Activated CD8-positive, alpha-beta T cell treated with anti-CD3 and anti-CD28 coated beads for 36 hours (primary cell): Measurements from ENCODE around the gene OR6P1. TPM values are rescaled to one million over a fixed set of nuclear protein-coding genes. Genes with fewer than 3 reads are reported as not detected.

Source experiments
- ATAC-seq: fragments of 200-7000 bp; cut with Tn5 transposase; one replicate; pipeline ENCODE4 v1.10.0; 2021; ENCODE audit warnings: mild to moderate bottlenecking, moderate library complexity
- CTCF ChIA-PET: fragments of 350-600 bp; sonication (Branson Sonifier 250); formaldehyde crosslinking; loops from one replicate; lab custom pipeline; 2021; ENCODE audit warnings: antibody characterized with exemption; lab: Charles Lee
- POLR2A ChIA-PET: fragments of 350-600 bp; sonication (Branson Sonifier 250); formaldehyde crosslinking; loops from one replicate; lab custom pipeline; 2021; ENCODE audit warnings: antibody characterized with exemption; lab: Charles Lee
- DNase-seq: peaks from one replicate; pipeline ENCODE4 v3.0.0-alpha.2; 2020
- H3K27ac Mint-ChIP-seq: one replicate; pipeline ENCODE4 v1.8.0; 2021; ENCODE audit warnings: mild to moderate bottlenecking, mixed read lengths
- H3K27me3 Mint-ChIP-seq: one replicate; pipeline ENCODE4 v1.8.0; 2021; ENCODE audit warnings: mixed read lengths
- H3K36me3 Mint-ChIP-seq: one replicate; pipeline ENCODE4 v1.8.0; 2021; ENCODE audit warnings: low read depth, mixed read lengths
- H3K4me1 Mint-ChIP-seq: one replicate; pipeline ENCODE4 v1.8.0; 2021; ENCODE audit warnings: low read depth, mixed read lengths
- H3K4me3 Mint-ChIP-seq: one replicate; pipeline ENCODE4 v1.8.0; 2021; ENCODE audit warnings: mild to moderate bottlenecking, moderate library complexity, mixed read lengths
- H3K9me3 Mint-ChIP-seq: one replicate; pipeline ENCODE4 v1.8.0; 2021; ENCODE audit warnings: mixed read lengths
- intact Hi-C: fragments of 100-400 bp; cut with micrococcal nuclease; formaldehyde crosslinking; loops from one replicate; pipeline ENCODE4 v1.10.0; 2022
- total RNA-seq, 2 experiments: library from RNA; stranded (reverse); gene quantifications; one replicate each; pipeline ENCODE4 v1.2.3, GENCODE V29; 2021
- TF ChIP-seq, protein P1 (sequence below): fragments of 200-600 bp; IDR thresholded peaks from one replicate; pipeline ENCODE4 v1.8.0; 2022; ENCODE audit warnings: antibody characterized with exemption, mild to moderate bottlenecking

OR6P1 gene
- total RNA-seq, 2 experiments from 2014 or later, result not detected

DNA sequence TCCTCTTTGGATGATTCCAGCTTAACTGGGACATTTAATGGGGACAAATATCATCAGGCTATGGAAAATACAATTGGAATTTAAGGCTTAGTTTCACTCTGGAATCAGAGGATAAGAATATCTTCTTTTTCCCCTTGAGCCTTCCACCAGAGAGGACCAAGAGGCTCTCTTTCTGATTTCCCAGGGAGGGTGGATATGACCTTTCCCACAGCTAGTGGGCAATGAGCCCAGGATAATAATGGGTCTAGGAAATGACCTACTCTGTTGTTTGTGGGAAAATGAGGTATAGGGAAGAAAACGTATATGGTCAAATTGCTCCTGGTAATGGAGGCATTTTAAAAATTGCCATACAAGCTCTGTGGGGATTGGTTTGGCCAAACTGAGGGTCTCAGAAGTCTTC is 18.1 kb downstream of the OR6P1 start:
- CTCF ChIA-PET, result interaction anchor here (0.9 kb wide), 1 partner anchor 8 kb away, joined by 4 read pairs; no protein-coding TSS in a partner anchor

DNA sequence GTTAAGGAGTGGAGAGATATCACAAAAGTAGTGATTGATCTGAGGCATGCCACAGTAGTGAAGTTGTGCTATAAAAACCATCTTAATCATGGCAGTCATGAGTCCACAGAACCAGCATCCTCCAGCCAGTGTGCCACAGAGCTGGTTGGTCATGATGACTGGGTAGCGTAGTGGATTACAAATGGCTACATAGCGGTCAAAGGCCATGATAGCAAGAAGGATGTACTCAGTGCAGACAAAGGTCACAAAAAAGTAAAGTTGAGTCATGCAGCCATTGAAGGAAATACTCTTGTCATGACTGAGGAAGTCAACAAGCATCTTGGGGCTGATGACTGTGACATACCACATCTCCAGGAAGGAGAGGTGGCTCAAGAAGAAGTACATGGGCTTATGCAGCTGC is 22.8 kb downstream of the OR6P1 start:
- peak; percentile 24 for ATAC-seq
- TF ChIP-seq, protein P1, sequence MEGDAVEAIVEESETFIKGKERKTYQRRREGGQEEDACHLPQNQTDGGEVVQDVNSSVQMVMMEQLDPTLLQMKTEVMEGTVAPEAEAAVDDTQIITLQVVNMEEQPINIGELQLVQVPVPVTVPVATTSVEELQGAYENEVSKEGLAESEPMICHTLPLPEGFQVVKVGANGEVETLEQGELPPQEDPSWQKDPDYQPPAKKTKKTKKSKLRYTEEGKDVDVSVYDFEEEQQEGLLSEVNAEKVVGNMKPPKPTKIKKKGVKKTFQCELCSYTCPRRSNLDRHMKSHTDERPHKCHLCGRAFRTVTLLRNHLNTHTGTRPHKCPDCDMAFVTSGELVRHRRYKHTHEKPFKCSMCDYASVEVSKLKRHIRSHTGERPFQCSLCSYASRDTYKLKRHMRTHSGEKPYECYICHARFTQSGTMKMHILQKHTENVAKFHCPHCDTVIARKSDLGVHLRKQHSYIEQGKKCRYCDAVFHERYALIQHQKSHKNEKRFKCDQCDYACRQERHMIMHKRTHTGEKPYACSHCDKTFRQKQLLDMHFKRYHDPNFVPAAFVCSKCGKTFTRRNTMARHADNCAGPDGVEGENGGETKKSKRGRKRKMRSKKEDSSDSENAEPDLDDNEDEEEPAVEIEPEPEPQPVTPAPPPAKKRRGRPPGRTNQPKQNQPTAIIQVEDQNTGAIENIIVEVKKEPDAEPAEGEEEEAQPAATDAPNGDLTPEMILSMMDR, result no peak
- CTCF ChIA-PET, result no interaction called here
- Mint-ChIP-seq H3K4me3 (no peak overlapping the region), H3K27me3 (peaks cover 26% of the 10 kb centered on the region), H3K9me3 (no peaks in the 10 kb centered on the region), H3K36me3 (no peaks in the 10 kb centered on the region), H3K4me1 (no peaks in the 10 kb centered on the region), H3K27ac (no peak overlapping the region)
- POLR2A ChIA-PET, result no interaction called here
- peak; percentile 1 for DNase-seq
- intact Hi-C loops, result no loop called here

More for the DNA sequence above, 18.1 kb downstream of the OR6P1 start:
- H3K4me3 Mint-ChIP-seq, result no peak overlapping the region
- no peaks in the 10 kb centered on the region for H3K4me1 Mint-ChIP-seq
- H3K27ac Mint-ChIP-seq, result no peak overlapping the region
- no peaks in the 10 kb centered on the region for H3K36me3 Mint-ChIP-seq
- POLR2A ChIA-PET, result no interaction called here
- no peaks in the 10 kb centered on the region for H3K9me3 Mint-ChIP-seq
- TF ChIP-seq, protein P1, result no peak
- ATAC-seq (no peak), DNase-seq (no peak)
- intact Hi-C loops, result no loop called here
- H3K27me3 Mint-ChIP-seq, result peaks cover 17% of the 10 kb centered on the region

DNA sequence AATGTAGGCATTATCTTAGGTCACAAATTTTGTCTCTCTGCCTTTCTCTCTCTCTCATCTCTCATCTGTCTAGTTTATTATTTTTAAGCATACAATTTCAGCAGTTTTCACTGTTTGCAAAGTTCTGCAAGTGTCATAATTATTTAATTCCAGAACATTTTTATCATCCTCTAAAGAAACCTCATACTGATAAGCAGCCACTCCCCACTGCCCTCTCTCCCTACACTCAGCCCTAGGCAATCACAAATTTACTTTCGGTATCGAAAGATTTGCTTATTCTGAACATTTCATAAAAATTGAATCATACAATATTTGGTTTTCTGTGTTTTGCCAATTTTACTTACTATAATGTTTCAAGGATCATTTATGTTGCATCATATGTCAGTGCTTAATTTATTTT is 32.8 kb downstream of the OR6P1 start:
- Mint-ChIP-seq H3K4me3 (no peak overlapping the region), H3K36me3 (no peaks in the 10 kb centered on the region), H3K27me3 (peaks cover under 1% of the 10 kb centered on the region), H3K27ac (no peak overlapping the region), H3K4me1 (no peaks in the 10 kb centered on the region), H3K9me3 (no peaks in the 10 kb centered on the region)
- DNase-seq, result no peak
- ATAC-seq, result no peak
- CTCF ChIA-PET, result interaction anchor here (1.1 kb wide), 1 partner anchor 10 kb away, joined by 3 read pairs; no protein-coding TSS in a partner anchor
- TF ChIP-seq, protein P1, result no peak
- POLR2A ChIA-PET, result no interaction called here
- intact Hi-C loops, result no loop called here

DNA sequence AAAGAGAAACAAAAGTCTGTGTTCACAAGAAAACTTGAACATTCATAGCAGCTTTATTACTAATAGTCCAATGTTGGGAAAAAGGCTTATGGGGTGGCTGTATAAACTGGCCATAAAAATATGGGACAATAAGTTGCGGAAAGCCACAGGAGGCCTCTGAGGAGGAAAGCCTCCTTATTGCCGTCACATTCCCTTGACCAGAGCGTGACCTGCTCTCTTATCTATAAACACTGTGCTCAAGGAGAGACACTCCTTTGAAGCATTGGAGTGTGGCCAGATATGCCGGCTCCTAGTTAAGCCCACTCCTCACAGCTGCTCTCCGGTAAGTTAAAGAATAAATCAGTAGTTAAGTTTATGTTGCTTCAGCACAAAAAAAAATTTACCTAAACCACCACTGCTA is 35.9 kb downstream of the OR6P1 start:
- ChIA-PET POLR2A (no interaction called here), CTCF (no interaction called here)
- H3K27ac Mint-ChIP-seq, result no peak overlapping the region

DNA sequence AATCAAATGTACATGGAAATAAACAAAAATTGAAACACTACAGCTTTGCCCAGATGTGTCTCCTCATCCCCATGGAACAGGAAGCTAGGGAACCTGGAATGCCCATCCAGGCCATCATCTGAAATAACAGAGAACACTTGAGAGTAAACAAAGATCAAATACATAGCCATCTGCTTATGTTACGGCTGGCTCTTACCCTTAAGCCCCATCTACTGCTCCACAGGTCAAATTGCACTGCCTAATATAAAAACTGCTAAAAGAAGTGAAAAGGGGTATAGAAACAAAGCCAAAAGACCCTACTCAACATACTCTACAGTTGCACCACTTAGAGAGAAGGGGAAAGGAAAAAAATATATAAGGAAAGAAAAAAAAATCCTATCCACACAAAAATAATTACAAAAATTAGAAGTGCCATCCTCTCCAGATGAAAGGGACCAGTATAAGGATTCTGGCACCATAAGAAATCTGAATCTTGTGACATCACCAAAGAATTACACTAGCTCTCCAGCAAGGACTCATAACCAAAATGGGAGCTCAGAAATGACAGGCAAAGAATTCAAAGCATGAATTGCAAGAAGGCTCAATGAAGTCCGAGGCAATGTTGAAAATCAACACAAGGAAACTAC is 43.1 kb downstream of the OR6P1 start:
- intact Hi-C loops, result loop anchor here (10.0 kb wide), 1 partner anchor 323 kb away; no protein-coding TSS in a partner anchor
- H3K4me1 Mint-ChIP-seq, result no peaks in the 10 kb centered on the region
- no peak overlapping the region for H3K27ac Mint-ChIP-seq
- ATAC-seq (peak; percentile 42), DNase-seq (peak; percentile 3)
- H3K36me3 Mint-ChIP-seq, result no peaks in the 10 kb centered on the region
- H3K9me3 Mint-ChIP-seq, result no peaks in the 10 kb centered on the region
- CTCF ChIA-PET, result interaction anchor here (1.4 to 2.1 kb wide), 3 partner anchors 11 to 323 kb away, joined by 3 to 9 read pairs (median 6); no protein-coding TSS in a partner anchor
- POLR2A ChIA-PET, result no interaction called here
- TF ChIP-seq, protein P1, result peak; percentile 64
- peaks cover 14% of the 10 kb centered on the region for H3K27me3 Mint-ChIP-seq
- H3K4me3 Mint-ChIP-seq, result no peak overlapping the region

More for the DNA sequence above, 35.9 kb downstream of the OR6P1 start:
- no peak overlapping the region for H3K4me3 Mint-ChIP-seq
- no peaks in the 10 kb centered on the region for H3K36me3 Mint-ChIP-seq
- ATAC-seq (no peak), DNase-seq (no peak)
- no peaks in the 10 kb centered on the region for H3K4me1 Mint-ChIP-seq
- H3K9me3 Mint-ChIP-seq, result no peaks in the 10 kb centered on the region
- peaks cover 4% of the 10 kb centered on the region for H3K27me3 Mint-ChIP-seq
- TF ChIP-seq, protein P1, result no peak
- intact Hi-C loops, result no loop called here
